ENCODE results near the gene GTPBP4.
A peak's percentile ranks its signal among the peaks of the same experiment; 100 is the strongest.

GTPBP4 gene

DNA sequence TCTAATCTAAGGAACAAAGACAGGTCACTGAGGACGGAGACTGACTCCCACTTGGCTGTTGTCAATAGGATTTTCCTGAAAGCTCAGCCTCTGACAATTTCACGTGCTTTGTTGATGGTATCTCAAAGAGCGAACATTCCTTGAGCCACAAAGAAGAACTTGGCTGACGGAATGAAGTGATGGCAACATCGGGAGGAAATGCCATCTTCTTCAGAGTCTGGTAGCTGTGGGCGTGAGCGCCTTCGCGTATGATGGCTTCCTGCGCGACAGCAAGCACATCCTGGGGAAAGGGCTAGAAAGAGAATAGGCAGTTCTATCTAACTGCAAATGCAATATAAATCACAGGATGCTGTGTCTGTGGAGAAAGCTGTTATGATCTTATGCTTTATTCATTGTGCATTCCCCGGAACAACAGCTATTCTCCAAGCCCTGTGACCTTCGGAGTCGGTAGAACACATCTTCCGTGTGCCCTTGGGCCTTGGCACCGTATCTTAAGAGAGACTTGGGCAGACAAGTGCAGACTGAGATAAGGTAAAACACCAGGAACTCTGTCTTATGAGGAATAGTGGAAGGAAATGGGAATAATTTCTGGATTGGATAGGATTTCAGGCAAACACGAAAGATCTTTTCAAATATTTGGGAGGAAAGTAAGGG, 19.6 kb upstream of the GTPBP4 start:
- no peak for DNase-seq

DNA sequence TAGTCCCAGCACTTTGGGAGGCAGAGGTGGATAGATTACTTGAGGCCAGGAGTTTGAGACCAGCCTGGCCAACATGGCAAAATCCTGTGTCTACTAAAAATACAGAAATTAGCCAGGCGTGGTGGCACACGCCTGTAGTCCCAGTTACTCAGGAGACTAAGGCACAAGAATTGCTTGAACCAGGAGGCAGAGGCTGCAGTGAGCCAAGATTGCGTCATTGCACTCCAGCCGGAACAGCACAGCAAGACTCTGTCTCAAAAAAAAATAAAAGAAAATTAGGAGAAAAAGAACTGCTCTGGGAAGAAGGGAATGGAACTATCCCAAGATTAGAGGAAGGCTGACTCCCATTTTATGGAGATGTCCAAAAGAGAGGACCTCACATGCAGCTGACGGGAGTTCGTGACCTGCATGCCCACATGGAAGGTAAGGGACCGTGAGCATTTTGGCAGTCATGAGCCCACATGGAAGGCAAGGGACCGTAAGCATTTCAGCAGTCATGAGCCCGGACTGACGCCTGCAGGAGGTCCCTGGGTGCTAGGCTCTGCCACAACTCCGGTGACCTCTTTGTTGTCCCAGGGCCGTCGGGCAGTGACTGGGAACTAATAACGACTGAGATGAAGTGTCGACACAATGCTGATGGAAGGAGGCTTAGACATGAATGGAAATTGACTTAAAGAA, 18.6 kb upstream of the GTPBP4 start:
- DNase-seq, result no peak

DNA sequence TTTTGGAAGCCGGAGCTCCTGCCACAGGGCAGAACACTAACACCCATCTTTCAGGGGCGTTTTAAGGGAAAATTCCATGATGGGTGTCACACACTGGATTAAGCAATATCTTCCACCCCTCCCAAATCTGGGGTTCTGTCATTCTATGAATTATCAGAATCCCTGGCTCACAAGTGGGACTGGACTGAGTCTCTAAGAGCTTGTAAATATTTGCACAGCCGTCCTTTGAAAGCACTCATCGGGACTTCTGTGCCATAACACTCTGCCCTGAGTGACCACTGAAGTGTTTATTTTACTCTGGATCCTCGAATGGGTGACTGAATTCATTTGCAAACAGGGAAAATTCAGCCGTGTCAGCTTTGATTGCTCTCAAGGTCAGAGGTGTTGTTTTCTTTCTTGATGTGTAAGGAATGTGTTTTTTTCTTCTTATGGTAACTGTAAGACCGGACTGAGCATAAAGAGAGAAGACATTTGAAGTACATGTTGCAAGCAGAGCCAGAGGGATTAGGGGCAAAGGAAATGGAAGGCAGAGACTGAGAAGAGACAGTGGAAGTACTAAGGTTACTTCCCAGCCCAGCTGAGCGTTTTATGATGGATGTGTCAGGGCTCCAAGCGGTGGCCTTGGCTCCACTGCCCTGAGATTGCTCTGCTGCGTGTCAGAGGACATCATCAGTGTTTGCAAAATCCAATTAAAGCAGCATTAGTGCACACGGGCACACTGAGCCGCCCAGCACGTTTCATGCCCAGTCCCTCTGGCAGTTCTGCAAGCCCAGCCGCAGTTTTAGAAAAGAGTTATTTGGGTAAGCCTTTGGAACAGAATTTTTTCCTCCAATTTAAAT, 17.7 kb upstream of the GTPBP4 start:
- DNase-seq, result peak in 1 of 2 experiments; percentile 28

DNA sequence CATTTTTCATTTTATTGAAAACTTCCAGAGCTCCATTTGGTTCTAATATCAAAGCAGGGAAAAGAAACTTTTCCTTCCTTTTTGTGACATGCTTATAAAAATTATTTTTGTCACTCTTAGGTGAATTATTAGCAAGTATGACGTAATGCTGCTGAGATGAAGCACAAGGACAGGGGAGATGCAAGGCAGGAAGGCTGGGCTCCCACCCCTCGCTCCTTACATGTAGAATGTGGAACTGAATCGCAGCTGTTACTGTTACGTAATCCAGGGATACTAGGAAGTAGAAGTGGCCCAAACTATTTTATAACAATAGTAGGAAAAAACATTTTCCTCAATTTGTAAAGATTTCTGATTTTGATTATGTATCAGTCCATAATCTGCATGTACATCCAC, 17.1 kb upstream of the GTPBP4 start:
- no peak for DNase-seq

DNA sequence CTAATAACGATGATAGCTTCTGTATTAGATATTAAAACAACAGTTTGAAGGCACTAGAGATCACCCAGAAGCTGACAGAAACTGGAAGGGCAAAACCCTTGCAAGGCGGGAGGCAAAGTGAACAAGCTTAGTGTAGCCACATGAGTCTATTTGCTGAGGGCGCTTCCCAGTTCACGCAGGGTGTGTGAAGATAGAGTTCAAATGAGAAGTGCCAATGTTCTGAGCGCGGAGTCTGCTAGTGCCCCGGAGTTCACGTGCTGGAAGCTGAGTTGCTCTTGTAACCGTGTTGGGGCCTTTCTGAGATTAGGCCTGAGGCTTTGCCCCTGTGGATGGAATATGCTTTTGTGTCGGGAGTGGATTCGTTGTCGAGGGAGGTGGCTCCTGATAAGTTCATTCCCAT, 16.6 kb upstream of the GTPBP4 start:
- DNase-seq, result no peak

DNA sequence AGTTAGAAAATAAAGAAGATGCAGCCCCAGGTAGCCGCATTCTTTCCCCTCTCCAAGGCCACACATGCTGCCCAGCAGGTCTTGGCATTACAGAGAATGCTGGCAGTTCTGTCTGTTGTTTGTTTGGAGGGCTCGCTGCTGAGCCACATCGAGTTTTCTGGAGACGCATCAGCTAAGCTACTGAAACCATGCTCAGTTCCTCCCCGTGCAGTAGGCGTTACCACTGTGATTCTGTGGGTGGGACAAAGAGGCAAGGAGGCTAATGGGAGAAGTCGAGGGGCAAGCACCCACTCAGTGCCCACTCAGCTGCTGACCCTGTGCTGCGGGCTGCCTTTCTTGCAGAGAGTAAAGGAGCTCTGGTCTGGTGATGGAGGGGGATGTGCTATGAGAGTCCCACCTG, 15.5 kb upstream of the GTPBP4 start:
- peak; percentile 29 to 77 for DNase-seq

DNA sequence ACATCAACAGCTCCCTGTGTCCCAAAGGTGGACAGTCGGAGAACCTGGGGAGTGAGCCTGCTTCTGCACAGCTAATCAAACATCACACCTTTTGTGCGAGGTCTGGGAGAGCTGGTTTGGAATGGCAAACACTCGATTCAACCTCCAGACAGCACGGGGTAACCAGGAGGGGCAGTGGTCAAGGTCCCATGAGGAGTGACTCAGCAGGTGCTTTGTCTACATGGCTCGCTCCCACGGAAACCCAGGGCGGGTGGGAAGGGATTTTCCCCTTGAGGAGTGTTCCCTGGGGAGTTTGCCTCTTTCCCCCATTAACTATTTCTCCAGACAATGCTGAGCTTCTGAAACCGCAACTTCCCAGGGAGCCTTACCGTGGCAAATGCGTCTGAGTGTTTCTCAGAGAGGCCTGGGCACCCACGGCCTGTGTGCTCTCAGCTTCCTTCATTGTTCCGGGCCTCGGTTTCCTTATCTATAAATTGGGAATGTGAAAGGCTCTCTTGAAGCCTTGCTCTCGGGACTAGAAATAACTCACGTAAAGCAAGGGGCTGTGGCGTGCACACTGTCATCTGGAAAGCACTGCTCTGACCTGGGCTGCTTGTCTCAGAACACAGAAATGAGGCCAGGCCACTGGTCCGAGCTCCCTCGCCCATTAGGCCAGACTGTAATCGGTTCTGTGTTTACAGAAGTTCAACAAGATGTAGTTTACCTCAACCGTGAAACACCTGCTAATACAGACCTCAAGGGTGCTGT, 14.0 kb upstream of the GTPBP4 start:
- no peak for DNase-seq

DNA sequence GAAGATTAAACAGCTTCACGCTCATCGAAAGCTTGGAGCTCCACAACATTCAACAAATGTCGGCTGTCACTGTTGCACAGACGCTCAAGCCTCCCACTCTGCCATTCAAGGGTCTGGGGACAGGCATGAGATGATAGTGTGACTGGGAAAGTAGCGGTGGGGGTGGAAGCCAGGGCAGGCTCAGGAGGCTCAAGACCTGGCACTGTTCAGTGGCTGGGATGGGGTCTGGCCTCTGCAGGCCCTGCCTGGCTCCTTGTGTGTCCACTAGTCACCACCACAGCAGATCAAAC, 13.5 kb upstream of the GTPBP4 start:
- no peak for DNase-seq

DNA sequence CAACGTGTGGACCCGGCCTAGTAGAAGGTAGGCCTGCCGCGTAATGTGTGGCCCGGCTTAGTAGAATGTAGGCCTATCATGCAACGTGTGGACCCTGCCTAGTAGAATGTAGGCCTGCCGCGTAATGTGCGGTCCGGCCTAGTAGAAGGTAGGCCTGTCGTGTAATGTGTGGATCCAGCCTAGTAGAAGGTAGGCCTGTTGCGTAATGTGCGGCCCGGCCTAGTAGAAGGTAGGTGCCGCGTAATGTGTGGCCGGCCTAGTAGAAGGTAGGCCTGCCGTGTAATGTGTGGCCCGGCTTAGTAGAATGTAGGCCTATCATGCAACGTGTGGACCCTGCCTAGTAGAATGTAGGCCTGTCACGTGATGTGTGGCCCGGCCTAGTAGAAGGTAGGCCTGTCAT, 11.9 kb upstream of the GTPBP4 start:
- no peak for DNase-seq

DNA sequence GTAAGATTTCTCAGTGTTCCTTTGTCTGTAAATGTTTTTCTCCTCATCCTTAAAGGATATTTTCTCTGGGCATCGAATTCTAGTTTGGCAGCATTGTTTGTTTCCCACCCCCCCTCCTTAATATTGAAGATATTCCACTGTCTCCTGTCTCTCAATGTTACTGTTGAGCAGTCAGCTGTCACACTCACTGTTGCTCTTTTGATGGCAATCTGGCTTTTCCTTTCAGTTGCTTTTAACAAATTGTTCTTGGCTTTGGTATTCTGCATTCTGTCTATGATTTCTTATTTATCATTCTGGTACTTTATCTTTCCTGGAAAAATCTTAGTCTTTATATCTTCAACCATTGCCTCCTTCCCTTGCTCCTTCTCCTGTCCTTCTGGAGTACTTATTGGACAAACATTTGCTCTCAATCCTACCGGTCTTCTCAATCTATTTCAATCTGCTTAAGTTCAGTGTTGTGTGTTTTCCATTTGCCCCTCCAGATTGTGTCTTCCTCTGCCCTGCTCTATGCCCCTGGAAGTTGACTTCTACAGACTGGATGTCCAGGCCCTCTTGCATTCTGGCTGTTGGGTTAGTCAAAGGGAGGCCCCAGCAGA, 9.3 kb upstream of the GTPBP4 start:
- DNase-seq, result no peak

DNA sequence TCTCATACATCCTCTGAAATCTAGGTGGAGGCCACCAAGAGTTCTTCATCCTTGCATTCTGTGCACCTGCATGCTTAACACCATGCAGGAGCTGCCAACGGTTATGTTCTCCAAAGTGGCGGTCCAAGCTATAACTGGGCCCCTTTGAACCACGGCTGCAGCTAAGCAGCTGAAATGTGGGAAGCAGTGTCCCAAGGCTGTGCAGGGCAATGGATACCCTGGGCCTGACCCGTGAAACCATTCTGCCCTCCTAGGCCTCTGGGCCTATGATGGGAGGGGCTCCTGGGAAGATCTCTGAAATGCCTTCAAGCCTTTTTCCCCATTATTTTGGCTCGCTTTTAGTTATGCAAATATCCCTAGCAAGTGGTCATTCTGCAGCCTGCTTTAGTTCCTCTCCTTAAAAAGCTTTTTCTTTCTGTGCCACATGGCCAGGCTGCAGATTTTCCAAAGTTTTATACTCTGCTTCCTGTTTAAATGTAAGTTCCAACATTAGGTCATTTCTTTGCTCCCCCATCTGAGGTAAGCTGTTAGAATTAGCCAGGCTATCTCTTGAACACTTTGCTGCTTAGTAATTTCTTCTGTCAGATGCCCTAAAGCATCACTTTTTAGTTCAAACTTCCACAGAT, 7.7 kb upstream of the GTPBP4 start:
- DNase-seq, result no peak

DNA sequence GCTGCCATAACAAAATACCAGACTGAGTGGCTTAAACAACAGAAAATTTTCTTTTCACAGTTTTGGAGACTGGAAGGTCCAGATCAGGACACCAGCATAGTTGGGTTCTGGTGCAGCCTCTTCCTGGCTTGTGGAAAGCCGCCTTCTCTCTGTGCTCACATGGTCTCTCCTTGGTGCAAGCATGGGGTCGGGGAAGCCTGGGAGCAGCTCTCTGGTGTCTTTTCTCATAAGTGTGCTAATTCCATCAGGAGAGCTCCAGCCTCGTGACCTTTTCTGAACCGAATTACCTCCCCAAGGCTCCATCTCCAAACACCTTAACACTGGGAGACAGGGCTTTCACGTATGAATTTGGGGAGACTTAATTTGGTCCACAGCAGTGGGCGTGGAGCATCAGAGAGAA, 4.8 kb upstream of the GTPBP4 start:
- DNase-seq, result no peak

DNA sequence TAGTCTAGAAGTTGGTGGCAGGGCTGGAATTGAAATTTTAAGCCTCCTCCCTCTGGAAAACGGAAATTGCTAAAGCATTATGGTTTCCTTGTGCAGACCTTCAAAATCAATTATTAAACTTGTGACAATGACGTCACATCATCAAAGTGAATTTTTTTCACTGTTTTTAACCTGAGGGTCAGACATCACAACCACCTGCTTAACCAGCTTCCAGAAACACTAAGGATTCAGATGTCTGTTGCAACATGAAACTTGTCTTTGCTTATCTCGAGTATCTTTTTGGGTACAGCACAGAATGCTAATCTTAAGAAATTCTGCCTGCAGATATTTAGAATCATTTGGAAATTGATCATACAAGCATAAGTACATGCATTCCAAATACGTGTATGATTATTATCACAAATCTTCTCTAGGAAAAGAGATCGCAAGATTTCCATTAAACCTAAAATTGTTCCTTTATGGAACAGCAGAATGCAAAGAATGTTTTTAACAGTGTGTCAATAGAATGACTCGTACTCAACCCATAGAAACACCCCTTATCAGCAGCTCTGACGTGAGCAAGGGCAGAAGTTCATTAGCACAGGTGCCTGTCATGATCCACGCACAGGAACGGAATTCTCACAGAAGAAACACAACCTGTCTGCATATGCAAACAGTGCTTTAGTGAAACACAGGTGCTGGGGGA, 4.1 kb upstream of the GTPBP4 start:
- DNase-seq, result no peak

DNA sequence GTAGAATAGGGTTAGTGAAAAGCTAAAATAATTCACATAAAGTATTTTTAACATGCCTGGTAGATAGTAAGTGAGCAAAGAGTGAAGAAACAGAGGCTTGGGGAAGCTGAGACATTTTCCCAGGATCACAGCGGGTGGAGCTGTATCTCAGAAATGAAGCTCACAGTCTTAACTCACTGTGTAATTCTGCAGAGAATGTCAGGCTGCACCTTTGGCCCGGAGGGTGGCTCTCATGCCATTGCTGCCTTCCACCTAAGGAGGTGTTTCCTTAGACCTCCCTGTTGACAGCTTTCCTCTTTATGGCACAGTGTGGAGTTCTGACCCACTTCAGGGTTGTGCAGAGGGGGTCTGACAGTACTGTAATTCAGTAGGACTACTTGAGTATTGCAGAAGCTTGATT, 2.9 kb upstream of the GTPBP4 start:
- DNase-seq, result no peak

DNA sequence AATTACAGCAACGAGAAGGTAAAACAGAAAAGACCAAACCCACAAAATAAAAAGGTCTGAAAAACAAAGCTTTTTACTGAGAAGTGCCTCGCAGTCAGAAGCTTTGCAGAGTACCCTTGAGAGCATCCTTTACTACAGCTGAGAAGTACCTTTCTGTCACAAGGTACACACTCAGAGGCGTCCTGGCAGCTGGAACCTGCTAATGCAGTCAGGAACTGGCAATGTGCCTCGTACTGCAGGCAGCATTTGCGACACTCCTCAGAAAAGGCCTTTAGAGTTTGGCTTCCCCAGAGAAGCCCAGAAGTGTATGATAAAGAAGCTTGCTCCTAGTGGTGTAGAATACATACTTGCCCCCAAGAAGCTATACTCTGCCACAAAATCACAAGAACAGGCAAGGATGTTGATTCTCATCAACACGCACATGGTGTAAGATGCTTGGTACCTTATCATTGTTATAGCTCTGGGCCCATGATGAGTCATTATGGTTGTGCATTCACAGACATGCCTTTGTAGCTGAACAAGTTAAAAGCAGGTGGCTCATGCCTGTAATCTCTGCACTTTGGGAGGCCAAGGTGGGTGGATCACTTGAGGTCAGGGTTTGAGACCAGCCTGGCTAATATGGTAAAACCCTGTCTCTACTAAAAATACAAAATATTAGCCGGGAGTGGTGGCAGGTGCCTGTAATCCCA, 2.0 kb upstream of the GTPBP4 start:
- DNase-seq, result no peak

DNA sequence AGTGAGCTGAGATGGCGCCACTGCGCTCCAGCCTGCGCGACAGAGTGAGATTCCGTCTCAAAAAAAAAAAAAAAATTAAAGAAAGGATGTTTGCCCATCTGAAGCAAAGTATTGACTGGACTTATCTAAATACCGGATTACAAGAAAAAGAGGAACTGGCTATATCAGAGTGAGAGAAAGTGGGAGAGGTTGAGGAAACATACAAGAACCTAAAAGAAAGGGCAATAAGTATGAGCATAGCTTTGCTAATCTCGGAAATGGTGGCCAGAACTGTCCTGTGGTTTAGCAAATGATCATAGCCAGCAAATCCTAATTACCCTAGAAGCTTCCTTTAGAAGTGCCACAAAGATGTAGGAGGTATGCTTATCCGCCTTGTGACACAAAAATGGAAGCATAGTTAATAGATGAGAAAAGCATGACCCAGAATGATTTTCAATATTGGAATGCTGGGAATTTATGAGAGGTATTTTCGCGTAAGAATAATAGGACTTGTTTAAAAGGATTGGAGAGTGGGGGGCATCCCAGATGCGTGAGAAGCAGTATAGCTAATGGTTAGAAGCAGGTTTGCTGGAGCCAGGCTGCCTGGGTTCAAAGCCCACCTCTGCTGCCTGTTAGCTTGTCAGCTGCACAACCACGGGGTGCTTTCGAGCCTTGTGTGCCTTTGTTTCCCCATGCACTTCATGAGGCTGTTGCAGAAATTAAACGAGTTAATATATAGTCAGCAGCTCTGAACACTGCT, 1.2 kb upstream of the GTPBP4 start:
- no peak for DNase-seq

DNA sequence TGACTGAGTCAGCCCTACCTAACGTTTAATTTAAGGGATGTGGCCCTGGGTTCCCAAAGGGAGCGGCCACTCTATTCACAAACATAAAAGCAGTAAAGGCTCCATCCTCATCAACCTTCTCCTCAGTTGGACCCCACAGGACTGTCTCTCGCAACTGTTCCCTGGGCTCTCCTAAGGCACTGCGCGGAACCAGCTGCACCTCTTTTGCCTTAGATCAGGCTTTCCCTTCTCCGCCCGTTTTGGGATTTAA, 689 bp upstream of the GTPBP4 start:
- peak in 1 of 2 experiments; percentile 1 for DNase-seq

DNA sequence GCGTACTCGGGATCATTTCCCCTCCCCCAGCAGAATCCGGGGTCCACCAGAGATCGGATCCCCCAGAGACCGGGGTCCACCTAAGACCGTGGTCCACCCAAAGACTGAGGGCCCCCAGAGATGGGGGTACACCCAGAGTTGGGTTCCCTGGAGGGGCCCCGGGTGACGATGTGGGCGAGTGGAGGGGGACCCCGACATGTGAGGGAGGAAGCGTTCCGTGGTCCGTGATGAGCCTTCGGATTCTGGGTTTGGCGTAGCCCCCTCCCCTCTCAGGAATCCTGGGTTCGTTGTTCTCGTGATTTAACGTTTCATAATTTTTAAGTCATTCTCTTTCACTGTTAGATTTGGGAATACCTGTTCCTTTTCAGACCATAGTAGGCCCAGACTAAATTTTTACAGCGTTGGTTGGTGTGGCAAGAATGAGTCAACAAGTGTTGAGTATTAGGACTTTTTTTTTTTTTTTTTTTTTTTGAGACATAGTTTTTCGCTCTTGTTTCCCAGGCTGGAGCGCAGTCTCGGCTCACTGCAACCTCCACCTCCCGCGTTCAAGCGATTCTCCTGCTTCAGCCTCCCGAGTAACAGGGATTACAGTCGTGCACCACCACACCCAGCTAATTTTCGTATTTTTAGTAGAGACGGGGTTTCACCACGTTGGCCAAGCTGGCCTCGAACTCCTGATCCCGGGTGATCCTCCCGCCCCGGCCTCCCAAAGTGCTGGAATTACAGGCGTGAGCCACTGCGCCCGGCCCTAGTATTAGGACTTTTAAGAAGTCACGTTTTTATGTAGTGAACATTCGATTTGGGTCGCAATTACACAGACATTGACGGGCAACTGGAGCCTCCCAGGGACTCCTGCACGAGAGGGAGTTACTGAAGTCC, 672 bp downstream of the GTPBP4 start:
- no peak for DNase-seq

DNA sequence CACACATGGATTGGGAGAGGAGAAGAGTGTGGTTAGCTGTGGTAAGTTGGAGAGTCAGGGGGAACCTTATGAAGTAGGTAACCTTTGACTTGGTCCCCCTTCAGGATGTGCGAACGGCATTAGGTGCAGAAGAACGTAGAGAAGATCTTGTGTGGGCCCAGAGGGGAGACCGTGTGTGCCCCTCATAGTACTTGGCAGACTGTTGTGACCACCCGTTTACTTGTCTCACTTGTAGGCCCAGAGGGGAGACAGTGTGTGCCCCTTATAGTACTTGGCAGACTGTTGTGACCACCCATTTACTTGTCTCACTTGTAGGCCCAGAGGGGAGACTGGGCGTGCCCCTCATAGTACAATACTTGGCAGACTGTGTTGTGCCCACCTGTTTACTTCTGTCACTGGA, 2.6 kb downstream of the GTPBP4 start:
- DNase-seq, result no peak

DNA sequence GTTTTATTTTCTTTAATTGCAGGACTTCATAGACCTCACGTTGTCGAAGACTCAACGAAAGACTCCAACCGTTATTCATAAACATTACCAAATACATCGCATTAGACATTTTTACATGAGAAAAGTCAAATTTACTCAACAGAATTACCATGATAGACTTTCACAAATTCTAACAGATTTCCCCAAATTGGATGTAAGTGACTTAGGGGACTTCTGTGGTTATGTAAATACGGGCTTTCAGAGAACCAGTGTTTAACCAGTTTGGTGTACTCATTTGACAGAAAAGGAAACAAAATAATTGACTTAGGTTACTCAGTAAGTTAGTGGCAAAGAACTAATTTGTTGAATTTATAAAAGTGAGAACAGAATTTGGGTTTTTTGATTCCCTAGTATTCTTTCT, 4.2 kb downstream of the GTPBP4 start:
- DNase-seq, result no peak

Data from cerebellar nuclear complex (tissue), 1 donor.